NCI-H345 (cell line): ENCODE data around the gene CCDC187.
"Not testable (repeated sequence)": the region's sequence is repeated elsewhere in the genome, so short reads cannot be mapped to it uniquely, and the experiment has no call there.

Experiments
- DNase-seq: peaks from one replicate; lab custom pipeline; 2025; lab: John Stamatoyannopoulos, UW

CCDC187 gene

DNA sequence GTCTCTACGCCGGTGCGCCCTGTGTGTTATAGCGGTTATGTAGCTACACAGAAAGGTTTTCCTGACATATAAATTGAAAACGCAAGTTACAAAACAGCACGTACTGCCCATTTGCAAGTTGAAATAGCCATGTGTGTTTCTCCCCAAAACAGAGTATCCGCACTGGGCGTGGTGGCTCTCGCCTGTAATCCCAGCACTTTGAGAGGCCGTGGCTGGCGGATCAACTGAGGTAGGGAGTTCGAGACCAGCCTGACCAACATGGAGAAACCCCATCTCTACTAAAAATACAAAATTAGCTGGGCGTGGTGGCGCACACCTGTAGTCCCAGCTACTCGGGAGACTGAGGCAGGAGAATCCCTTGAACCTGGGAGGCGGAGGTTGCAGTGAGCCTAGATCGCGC, 37.3 kb downstream of the CCDC187 start:
- DNase-seq, result not testable (repeated sequence)

DNA sequence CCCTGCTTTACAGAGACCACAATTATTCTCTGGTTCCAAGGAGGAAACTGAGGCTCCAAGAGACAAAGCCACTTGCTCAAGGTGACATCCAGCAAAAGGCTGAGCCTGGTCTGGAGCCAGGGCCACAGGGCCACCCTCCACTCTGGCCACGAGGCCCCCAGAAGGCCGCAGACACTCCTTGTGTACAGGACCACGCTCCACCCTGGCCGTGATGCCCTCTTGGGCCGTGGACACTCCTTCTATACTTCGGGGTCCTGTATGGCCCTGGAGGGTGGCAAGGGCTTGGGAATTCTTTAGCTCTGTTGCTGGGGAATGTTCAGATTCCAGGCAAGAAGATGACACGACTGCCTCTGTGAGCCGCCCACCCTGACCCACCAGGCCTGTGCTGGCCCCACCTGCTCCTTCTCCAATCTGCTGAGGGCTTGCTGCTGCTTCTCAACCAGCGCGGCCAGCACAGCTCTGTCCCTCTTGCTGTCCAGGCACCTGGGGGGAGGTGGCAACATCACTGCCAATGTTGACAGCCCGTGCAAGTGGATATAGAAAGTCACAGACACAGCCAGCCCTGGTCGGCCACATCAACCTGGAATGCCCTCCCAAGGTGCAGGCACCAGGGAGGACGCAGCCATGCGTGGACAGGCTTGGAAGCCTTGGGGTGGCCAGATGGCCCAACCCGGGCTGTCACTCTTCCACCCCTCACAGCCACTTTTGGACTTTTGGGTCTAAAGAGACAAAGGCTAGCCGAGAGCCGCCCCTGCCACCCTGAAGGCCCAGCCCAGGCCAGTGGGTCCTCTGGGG, 38.1 kb downstream of the CCDC187 start:
- DNase-seq, result no peak

DNA sequence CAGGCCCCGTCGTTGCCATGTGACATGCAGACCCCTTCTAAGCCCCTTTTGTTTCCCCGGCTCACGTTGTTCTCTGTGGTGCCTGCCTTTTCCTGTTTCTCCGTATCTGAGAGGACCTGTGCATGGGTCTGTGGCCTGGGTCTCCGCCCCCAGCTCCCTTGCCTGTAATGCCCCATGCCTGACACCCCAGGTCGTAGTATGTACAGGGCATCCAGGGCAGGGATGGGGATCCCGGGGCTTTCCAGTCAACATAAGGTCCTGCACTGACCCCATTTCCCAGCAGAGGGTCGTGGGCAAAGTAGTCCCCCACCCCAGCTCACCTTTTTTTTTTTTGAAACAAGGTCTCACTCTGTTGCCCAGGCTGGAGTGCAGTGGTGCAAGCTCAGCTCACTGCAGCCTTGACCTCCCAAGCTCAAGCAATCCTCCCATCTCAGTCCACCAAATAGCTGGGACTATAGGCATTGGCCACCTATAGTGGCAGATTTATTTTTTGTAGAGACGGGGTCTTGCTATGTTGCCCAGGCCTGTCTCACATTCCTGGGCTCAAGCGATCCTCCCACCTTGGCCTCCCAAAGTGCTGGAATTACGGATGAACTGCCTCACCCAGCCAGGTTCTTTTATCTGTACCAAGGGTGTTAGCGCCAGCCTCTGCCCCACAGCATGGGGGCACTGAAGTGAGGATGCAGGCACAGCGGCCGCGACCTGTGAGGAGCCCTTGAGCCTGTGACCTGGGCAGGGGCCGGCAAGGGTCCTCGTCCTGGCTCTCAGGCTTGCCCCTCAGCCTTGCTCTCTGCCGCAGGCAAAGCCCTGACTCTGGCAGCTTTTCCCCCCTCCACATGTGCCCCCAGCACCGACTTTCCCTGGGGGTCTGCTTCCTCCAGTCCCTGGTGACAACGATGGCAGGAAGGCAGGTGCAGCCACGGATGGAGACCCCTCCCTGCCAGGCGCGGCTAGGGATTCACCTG, 39.2 kb downstream of the CCDC187 start:
- no peak for DNase-seq

DNA sequence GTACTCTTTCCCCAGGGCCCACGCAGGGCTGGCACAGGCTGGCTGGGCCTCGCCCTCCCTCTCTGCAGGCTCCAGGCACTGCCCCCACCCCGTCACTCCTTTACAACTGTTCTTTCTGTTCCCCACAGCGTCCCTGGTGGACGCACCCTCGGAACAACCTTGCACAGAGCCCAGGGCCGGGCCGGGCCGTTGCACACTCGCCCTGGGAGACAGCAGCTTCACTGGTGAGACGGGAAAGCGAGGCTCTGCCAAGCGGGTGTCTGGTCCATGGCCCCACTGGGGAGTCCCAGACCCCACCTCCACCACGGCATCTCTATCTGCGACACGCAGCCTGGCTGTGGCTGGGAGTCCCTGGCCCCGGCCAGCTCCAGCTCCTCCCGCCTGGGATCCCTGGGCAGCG, 39.9 kb downstream of the CCDC187 start:
- DNase-seq, result no peak

DNA sequence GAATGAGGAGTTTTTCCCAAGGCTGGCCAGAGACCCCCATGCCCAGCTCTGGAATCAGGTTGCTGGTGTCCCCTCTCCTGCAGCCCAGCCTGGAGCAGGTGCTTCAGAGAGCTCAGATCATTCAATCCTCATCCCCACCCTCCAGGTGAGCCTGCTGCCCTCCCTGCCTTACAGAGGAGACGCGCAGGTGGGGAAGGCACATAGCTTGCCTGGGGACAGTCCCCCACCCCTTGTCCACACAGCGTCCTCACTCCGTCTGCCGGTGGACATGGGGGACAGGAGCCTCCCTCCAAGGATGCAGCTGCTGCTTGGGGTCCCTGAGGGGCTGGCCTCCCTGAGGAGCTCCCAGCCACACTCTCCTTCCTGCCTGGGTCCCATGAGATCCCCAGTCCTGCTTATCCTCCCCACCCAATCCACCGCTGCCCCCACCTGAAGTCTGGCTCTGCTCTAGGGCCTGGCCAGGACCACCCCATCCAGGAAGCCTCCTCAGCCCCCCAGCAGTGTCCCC, 41.2 kb downstream of the CCDC187 start:
- no peak for DNase-seq

DNA sequence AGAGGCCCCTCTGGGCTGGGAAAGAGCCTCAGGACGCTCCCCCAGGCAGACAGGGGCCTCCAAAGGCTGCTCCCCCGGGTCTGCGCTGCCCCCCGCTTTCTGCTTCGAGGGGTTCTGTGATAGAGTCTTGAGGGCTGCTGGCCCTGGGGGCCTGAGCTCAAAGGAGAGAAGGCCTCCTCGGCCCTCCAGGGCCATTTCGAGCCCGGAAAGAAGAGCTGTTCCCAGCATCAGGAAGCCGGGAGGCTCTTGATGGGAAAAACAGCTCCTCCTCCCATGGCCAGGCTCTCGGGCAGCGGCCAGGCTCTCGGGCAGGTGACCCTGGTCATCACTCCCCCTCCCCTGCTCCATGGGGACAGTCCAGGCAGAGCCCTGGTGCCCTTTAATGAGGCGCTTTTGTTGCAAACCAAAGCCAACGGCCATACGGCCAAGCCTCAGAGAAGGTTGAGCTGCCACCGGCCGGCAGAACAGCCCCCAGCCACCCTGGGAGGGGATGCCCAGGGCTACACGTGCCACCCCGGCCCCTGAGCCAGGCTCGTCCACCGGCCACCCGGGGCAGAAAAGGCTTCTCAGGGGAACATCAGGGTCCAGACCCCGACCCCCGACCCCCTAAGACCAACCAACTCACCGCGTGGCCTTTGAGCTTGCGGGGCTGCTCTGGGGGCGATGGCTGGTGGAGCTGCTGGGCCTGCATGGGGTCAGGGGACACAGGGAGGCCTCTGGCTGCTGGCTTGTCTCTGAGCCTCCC, 42.0 kb downstream of the CCDC187 start:
- no peak for DNase-seq

DNA sequence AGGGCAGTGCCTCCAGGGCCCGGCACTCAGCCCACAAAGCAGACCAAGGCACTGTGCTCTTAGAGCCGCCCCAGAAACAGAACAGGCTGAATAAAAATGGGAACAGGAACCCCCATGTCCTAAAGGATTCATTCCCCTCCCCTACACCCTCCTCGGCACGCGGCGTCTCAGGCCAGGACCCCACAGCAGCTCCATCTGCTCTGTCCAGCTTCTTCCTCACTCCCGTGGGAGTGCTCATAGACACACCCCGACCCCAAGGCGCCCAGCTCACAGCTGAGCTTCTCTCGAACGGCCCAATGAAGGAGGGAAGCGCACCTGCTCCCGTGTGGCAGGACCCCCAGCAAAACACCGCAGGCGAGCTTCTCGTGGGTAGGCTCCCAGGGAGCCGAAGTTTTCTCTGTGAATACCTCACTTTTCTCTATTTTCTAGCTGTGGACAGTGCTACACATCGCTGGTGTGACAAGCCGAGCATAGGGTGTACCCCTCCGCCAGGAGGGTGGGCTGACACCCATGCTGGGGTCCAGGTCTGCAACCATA, 42.9 kb downstream of the CCDC187 start:
- DNase-seq, result no peak

DNA sequence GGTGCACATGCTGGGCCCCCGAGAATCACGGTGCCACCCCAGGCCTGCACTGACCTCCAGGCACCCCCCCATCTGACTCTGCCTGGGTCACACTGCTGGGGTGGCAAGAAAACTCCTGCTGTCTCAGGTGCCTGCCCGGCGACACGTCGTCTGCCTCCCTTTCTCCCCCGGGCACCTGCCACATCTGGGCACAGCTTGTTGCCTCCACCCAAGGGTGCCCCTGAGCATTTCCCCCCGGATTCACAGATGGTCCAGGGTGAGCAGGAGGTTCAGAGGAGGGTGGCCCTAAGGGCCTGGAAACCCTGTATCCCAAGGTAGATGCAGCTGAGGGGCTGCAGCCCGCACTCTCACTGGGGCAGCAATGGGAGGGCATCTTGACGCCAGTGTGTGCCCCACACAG, 43.4 kb downstream of the CCDC187 start:
- no peak for DNase-seq

DNA sequence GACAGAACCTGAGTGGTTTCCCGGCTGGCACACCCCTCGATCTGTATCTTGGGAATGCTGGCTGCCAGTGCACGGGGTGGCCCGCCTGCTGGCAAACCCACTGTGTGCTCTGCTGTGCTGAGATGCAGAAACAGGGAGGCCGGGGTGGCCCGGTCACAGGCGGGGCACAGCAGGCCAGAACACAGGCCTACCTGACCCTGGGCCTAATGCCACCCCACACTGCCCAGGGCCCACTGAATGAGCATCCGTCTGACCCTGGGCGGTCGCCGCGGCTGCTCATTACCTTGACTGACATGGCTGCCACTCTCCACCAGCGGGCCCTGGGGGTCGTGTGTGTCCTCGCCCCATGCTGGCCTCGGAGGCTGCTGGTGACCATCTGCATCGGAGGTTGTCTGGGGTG, 44.1 kb downstream of the CCDC187 start:
- no peak for DNase-seq

DNA sequence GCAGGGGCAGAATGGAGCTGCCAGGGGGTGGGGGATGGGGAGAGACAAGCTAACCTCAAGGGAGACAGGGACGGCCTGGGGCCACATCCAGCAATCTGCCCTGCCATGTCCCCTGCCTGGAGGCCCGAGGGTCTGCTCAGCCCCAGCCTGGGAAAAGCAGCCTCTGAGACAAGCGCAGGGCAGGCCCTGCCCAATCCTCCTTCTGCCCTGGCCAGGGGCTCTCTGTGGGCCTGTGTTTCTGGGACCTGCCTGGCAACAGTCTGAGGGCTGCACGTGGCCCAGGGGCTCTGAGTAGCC, 44.4 kb downstream of the CCDC187 start:
- no peak for DNase-seq

DNA sequence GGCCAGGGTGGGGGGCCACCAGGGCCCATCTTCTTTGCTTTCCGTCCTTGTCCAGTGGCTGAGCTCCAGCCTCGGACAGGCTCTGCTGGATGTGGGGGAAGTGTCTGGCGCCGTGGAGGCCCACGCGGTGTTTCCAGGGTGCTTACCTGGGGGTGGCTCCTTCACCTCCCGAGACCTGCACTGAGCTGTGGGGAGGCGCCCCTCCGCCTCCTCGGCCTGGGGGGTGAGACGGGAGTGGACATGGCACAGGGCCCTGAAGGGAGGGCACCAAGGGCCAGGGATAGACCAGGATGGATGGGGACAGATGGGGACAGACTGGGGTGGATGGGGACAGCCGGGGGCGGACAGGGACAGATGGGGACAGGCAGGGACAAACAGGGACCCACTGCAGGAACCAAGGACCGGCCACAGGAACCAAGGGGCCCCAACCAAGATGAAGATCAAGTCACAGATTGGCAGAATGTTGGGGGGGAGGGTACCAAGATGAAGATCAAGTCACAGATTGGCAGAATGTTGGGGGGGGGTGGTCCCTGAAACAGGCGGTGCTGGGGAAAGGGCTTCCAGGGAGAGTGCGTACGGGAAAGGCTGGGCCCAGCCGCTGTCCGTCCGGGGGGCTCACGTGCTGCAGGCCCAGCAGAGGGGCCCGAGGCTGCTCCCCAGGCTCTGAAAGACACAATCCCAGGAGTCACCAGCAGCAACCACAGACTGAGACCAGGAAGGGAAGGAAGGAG, 44.9 kb downstream of the CCDC187 start:
- no peak for DNase-seq

DNA sequence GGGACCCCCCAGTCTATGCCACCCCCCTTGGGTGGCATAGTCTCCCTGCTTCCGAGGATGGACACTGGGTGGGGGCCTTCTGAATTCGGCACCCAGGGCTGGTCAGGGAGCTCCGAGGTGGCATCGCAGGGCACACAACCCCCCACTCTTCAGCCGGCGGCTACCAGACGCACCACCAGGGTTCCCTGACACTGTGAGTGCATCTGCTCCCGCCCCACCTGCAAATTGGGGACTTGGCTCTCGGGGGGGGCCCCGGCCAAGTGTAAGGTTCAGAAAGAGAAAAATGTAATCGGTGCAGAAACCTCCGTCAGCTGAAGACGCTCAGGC, 45.6 kb downstream of the CCDC187 start:
- no peak for DNase-seq

DNA sequence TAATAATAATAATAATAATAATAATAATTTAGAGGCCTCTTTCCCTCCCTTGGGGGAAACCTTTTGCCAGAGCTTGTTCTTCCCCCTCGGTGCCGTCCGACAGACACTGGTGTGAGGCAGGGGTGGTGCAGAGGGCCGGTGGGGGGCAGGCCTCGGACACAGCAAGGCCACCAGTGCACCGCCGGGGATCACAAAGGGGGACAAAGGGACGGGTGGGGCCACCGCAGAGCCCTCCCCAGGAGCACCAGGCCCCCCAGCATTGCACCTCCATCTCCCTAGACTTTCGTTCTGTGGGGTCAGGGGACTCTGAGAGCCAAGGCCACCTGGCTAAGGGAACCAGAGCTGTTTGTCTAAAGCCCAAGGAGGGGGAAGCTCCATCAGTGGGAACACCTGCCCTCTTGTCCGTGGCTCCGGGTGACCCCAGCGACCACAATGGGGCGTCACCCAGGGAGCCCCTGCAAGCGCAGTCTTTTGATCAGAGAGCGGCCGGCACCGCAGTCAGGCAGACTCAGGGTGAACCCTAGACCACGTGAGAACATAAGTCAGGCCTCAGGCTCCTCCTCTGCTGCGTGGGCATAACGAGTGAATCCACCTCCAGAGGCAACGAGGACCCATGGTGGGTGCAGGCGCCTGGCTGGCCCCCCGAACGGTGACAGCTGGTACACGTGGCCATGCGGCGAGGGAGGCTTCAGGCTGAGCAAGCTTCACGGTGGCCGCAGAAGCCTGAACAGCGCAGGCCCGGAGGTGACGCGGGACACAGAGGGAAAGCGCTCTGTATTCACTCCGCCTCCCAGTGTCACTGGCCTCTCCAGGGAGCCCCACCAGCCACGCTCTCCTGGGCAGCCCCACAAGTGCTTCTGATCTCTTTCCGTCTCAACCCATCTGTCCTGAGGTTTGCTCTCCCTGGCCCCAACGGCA, 46.3 kb downstream of the CCDC187 start:
- no peak for DNase-seq

DNA sequence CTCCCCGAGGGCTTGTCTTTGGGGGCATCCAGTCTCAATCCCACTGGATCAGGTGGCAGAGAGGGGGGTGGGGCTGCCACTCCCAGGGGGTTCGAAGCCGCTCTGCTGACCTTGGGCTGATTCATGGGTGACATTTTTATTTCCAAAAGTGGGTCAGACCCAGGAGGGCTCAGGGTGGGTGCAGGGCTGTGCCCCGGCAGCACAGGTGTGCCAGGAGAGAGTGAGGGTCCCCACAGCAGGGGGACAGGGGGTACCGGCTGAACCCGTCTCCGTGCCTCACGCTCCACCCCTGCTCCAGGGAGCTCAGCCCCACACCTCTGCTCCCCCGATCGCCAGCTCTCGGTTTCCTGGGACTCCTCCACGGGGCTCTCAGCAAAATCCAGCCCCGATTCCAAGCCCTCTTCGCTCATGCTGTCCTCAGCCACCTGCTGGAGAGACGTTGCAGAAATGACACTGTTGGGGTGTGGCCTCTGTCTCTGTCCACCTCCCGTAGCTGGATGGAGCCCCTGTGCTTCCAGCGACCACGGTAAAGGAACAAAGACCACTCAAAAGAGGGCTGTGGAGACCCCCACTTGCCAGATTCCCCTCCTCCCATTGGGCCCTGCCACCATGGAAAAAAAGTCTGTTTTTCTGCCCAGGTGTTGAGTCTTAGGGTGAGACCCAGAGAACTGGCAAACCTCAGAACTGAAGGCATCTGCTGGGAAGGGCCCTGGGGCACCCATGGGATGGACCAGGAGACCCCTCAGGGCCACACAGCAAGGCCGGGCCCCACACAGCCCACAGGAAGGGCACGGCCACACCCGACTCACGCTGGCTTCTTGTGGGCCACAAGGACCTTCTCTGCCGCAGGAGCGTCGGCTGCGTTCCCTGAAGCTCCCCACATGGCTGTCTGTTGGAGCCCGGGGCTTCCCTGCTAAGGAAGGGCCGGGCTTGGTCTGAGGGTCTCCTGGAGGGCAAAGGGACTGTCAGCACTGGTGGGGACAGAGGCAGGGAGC, 47.7 kb downstream of the CCDC187 start:
- DNase-seq, result no peak

DNA sequence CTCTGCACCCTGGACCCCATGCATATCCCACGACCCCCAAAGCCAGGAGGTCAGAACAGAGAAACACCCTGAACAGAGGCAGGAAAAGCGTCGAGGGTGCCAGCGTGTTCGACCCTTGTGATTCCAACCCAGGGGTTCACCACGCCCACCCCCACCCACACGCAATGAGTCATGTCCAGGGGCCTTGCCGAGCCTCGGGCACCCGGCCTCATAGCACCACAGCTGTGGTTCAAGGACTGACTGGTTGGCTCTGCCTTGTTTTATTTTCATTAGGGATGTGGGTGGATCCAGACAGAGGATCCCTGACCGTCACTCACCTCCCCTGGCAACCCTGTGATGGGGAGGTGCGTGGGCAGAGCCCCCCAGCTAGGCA, 48.7 kb downstream of the CCDC187 start:
- DNase-seq, result no peak

DNA sequence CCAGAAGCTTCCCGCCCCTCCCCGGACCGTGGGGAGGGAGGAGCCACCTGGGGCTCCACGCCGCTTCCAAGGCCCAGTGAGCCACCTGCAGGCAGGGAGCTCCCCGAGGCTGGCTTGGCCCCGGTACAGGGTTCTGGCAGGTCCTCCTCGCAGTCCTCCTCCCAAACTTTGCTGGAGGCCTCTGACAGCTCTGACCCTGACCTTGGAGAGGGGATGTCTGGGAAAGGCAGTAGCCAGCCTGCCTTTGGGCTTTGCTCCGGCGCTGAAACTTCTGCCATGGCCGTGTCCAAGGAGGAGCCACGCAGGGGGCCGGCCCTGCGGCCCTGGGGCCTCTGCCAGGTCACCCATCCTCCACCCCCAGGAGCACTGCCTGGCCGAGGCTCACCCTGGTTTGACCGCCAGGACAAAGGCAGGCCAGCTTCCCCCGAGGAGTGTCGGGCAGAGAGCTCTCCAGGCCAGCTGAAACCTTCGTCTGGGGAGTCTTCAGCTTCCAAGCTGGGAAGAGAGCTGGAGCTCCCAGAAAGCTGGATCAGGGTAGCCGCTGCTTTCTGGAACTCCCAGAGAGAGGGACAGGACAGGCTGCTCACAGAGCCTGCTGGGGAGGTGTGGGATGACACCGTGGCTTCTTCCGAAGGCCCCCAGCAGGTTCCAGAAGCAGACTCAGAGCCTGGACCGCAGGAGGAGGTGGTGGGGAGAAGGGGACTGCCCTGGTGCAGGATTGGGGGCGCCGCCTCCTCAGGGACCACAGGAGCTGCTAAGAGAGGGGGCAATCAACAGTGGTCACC, 49.3 kb downstream of the CCDC187 start:
- no peak for DNase-seq

DNA sequence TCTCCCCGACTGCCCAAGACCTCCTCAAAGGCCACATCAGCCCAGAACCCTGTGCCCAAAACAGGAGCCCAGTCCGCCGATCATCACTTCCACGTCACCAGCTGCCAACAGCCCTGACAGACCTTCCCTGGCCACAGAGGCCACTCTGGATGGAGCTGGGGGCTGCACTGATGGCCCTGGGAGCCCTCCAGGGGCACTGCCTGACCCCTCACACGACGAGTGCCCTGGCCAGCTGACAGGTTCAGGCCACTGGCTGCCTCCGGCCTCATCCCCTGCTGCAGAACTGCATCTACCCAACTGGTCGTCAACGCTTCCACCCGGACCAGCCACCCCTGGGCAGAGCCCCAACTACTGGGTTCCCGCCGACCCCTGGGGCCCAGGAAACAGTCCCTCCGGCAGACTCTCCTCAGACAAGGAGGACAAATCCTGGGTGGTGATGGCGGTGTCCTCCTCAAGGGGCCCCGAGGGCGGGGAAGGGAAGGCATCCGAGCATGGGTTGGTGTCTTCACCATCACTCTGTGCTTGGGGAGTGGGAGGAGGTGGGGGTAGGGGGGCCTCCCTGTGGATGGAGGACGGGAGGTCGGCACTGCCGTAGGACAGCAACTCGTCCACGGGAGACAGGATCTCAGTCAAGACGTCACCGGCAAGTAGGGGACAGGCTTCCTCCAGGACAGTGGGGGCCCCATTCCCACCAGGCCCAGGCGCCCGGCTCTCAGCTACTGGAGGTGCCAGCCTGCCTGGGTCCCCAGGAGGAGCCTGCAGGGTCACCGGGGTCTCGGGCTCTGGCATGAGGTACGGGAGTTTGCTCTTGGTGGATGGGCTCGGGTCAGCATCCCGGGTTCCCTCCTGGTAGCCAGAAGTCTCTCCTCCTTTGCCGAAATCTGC, 50.4 kb downstream of the CCDC187 start:
- no peak for DNase-seq
